Bronchial epithelial cell (primary cell): ENCODE data around the gene PPM1G. TPM values are rescaled to one million over a fixed set of nuclear protein-coding genes. Genes with fewer than 3 reads are reported as not detected.
"Not testable (repeated sequence)": the region's sequence is repeated elsewhere in the genome, so short reads cannot be mapped to it uniquely, and the experiment has no call there.

Experiments
- DNase-seq: peaks from one replicate; pipeline ENCODE4 v3.0.0-alpha.2; 2010; ENCODE audit warnings: low read depth
- FAIRE-seq: peaks from 2 replicates; lab custom pipeline; 2011; peaks lifted over from hg19 to GRCh38; lab: Jason Lieb, UNC
- H3K27me3 ChIP-seq: 2 replicates; pipeline ENCODE4 v1.5.1; 2011; ENCODE audit warnings: low read length; ENCODE audit not compliant: control insufficient read depth, insufficient read depth
- H3K36me3 ChIP-seq: 2 replicates; pipeline ENCODE4 v1.5.1; 2011; ENCODE audit warnings: low read length; ENCODE audit not compliant: control insufficient read depth, insufficient read depth
- H3K4me3 ChIP-seq: 2 replicates; pipeline ENCODE4 v1.5.1; 2011; ENCODE audit warnings: mild to moderate bottlenecking, low read depth, low read length, control low read depth
- CTCF ChIP-seq: IDR thresholded peaks from 2 replicates; pipeline ENCODE4 v1.5.1; 2011; ENCODE audit warnings: mild to moderate bottlenecking, moderate library complexity, low read length, control low read depth, inconsistent platforms; ENCODE audit not compliant: insufficient read depth, severe bottlenecking
- total RNA-seq: library from RNA; depleted of rRNA; stranded (reverse); fragments of >200 nt; gene quantifications from 2 replicates; pipeline ENCODE4 v1.2.1, GENCODE V29; 2014

The PPM1G gene
- total RNA-seq, 1 donor from 2014 or later, result 143 TPM

GRCh38 chr2:27435628-27436027 lies 26.2 kb upstream of the PPM1G start:
- TF ChIP-seq CTCF, result no peak
- H3K36me3 ChIP-seq, result peaks cover 36% of the 10 kb centered on the region
- H3K27me3 ChIP-seq, result no peaks in the 10 kb centered on the region
- no peak for DNase-seq
- no peak for FAIRE-seq
- no peak overlapping the region for H3K4me3 ChIP-seq

- DNase-seq, result peak; percentile 86
Measured at GRCh38 chr2:27431395-27431794, 22.0 kb upstream of the PPM1G start.

GRCh38 chr2:27428978-27429541 lies 19.7 kb upstream of the PPM1G start:
- TF ChIP-seq CTCF, result no peak
- DNase-seq (peak; percentile 72), FAIRE-seq (no peak)
- Histone ChIP-seq H3K4me3 (peak overlapping the region; percentile 97), H3K27me3 (no peaks in the 10 kb centered on the region), H3K36me3 (peaks cover 5% of the 10 kb centered on the region)

More at GRCh38 chr2:27431395-27431794, 22.0 kb upstream of the PPM1G start:
- no peak for TF ChIP-seq CTCF
- Histone ChIP-seq H3K36me3 (peaks cover 21% of the 10 kb centered on the region), H3K4me3 (no peak overlapping the region), H3K27me3 (no peaks in the 10 kb centered on the region)
- FAIRE-seq, result no peak

GRCh38 chr2:27428213-27428977 lies 19.0 kb upstream of the PPM1G start, which contains the start of gene NRBP1:
Gene NRBP1, plus strand, starts transcription at chr2:27428631. Its CDS starts 4,643 bp downstream, at chr2:27433274.
- FAIRE-seq, result no peak
- Histone ChIP-seq H3K27me3 (no peaks in the 10 kb centered on the region), H3K4me3 (peak within 1 kb of the TSS; percentile 97), H3K36me3 (peaks cover 5% of the 10 kb centered on the region)
- peak; percentile 66 for DNase-seq
- no peak for TF ChIP-seq CTCF

GRCh38 chr2:27427863-27428212 lies 18.4 kb upstream of the PPM1G start:
- H3K27me3 ChIP-seq, result no peaks in the 10 kb centered on the region
- peaks cover 2% of the 10 kb centered on the region for H3K36me3 ChIP-seq
- H3K4me3 ChIP-seq, result peak overlapping the region; percentile 97
- DNase-seq (no peak), FAIRE-seq (no peak)
- TF ChIP-seq CTCF, result no peak

GRCh38 chr2:27425039-27425438 lies 15.6 kb upstream of the PPM1G start:
- not testable (repeated sequence) for FAIRE-seq, H3K36me3 ChIP-seq, H3K27me3 ChIP-seq, H3K4me3 ChIP-seq, DNase-seq
